ENCODE data around the gene KIRREL1.

KIRREL1 gene

DNA sequence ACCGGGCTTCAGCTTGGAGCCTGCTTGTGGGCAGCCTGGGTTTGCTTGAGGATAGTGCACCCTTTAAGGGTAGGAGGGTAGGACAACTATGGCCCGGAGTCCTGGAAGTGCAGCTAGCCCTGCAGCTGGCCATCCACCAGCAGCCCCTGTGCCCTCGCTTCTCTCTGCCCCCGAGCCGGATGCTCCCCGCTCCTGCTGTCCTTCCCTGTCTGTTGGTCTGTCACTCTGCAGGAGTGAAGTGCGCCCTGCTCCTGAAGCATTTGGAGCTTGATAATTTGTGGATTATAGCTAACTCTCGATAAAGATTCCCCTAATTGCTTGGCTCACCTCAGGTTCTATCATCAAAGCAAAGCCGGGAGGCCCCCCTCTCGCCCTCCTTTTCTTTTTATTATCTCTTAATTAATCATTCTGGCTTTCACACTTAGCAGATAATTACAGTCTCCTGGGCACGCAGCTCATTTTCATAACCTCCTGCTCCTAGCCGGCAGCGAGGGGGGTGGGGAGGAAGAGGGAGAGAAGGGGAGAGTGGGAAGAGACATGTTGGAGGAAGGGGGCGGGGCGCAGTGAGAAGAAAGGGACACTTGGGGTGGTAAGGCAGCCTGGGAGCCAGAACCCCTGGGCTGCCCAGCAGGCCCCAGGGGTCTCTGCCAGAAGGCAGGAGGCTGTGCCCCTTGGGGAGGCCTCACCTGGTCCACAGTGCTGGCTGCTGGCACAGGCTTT is 14.4 kb downstream of the KIRREL1 start:
- no peak for DNase-seq (ENCODE audit: low read depth in 2 of 2)

DNA sequence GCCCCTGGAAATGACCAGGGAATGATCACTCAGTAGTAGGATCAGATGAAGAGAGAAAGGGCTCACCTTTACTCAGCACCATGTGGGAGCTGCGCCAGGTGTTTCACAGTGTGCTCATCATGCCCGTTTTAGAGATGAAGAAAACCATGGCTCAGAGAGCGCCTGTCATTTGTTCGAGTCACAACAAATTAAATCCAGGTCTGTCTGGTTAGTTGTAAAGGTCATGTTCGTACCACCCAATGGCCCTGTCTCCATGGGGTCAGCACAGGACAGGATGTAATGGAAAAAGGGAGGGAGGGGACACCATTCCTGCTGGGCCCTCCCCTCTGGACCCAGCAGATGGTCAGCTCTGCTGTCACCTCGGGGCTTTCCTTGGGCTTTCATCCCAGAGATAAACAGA is 15.2 kb downstream of the KIRREL1 start:
- DNase-seq (ENCODE audit: low read depth in 2 of 2) = no peak

DNA sequence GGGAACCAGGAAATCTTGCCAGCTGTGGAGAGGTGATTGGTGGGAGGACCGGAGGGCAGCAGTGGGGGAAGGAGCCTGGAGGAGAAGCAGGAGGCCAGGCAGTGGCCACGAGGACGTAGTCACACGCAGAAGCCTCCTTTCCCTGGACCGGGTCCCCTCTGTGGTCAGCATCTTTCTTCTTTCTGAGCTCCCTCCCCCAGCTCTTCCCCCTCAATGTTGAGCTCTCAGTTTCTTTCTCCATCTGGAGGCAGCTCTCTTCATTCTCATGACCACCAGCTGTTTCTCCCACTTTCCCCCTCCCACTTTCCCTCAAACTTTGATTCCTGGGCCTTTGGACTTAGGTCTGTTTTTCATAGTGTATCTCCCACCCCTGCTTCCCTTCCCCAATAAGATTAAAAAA is 18.3 kb downstream of the KIRREL1 start:
- DNase-seq (ENCODE audit: low read depth in 2 of 2) = no peak

DNA sequence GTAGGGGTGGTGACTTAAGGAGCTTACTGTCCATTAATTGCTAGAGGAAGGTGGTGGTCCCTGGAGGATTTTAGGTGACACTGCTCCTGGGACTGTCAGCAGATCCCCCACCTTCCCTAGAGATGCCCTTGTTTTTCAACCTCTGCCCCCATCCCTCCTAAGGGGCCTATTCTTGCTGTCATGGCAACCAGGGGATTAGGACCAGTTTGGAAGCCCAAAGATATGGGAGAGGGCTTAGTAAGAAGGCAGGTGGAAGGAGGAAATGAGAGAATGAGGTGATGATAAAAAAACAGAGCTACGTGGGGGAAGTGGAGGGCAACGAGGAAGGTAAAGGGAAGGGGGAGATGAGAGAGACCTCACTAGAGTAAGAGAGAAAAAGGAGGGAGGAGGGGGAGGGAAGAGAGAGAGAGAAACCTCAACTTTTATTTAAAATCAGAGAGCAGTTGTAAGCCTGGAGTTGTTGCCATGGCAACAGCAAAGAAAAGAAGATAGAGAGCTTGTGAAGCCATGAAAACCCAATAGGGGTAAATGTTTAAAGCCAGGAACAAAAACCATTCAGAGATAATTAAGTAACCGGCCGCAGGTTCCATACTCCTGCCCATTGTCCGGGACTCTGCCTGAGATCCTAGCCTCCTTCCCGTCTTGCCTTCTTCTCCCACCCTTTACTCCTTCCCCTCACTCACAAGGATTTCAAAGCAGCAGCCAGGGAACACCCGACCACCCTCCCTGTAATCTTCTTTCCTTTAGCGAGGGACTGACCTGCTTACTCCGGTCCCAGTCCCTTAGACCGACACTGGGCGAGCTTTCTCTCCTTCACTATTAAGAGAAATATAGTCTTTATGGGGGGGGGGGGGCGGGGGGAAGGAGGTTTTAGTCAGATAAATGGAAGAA is 20.6 kb downstream of the KIRREL1 start:
- DNase-seq (ENCODE audit: low read depth in 2 of 2) = no peak

DNA sequence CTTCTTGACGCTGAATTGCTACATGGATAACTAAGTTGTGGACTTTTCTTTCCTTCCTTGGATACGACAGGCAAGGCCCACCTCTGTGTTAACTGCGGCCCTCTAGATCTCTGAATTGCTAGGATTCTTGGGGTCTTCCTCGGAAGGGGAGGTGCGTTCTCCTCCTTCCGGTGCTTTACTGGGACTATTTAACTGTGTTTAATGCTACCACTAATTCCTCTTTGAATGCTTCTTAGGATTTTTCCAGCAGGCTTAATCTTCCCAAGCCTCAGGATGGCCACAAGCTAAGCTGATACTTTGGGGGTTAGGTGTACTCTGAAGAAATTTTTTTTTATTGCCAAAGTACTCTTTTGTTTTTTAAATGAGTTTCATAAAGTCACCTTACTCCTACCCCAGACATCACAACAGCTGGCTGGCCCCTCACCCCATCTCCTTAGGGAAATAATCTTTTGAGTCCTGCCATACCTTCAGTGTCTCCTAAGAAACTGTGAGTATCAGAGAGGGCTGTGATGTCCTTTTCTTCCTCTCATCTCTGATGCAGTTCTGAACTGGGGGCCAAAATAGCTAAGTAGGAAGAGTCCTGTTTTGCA is 21.4 kb downstream of the KIRREL1 start:
- no peak for DNase-seq (ENCODE audit: low read depth in 2 of 2)

DNA sequence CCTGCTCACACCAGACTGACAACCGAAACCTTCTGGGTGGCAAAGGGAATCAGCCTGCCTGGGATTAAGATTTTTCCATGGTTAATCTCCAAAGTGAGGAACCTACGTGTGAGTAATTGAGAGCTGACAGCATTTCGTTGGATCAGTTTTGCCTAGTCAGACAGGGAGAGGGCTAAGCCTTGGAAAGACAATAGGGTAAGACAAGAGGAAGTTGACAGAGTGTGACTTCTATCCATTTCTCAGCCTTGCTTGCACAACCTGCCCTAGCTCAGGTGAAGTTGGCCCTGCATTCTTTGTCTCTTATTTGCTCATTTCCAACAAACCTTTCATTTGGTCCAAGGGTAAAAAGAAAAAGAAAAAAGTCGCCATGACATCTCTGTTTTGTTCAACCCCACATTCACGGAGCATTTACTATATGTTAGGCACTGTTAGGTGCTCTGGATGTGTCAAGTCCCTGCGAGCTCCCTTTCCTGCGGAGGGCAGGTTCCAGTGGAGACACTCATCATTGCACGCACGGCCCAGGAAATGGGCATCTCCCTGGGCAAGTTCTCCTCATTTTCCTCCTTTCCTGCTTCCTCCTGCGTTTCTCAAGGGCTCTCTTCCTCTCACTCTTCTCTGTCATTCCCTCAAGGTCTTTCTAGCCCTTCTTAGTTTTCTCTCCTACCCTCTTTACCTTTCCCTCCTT is 23.3 kb downstream of the KIRREL1 start:
- DNase-seq (ENCODE audit: low read depth in 2 of 2) = no peak

DNA sequence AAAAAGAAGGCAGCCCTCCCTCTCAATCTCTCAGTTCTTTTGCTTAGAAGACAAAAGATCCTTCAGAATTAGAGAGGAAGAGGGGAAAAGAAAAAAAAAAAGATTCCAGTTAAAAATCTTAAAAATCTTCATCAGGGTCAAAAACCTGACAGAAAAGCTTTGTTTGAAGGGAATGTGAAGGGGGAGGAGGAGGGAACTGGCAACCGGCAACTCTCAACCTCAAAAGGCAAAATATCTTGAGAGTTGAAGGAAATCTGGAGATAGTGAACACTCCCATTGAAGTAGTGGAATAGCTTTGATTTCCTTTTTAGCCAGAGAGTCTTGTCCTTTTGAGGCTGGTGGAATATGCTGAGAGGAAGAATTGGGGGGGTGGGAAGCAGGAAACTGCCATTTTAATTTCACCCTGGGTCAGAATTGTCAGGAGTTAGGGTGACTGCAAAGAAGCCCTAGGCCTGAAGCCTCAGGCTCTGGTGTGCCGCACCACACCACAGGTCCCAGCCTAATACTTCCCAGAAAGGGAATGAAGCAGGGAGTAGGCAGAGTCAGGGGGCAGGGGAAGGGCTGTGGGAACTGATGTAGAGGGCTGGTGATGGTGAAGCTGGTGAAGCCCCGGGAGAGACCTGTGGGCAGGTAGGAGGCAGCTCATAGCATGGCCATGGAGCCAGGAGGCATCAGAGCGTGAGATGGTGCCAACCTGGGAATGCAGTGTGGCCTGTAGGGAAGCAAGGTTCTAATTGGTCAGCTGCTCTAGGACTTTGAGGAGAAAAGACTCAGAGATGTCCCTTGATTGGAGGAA is 24.6 kb downstream of the KIRREL1 start:
- no peak for DNase-seq (ENCODE audit: low read depth in 2 of 2)

DNA sequence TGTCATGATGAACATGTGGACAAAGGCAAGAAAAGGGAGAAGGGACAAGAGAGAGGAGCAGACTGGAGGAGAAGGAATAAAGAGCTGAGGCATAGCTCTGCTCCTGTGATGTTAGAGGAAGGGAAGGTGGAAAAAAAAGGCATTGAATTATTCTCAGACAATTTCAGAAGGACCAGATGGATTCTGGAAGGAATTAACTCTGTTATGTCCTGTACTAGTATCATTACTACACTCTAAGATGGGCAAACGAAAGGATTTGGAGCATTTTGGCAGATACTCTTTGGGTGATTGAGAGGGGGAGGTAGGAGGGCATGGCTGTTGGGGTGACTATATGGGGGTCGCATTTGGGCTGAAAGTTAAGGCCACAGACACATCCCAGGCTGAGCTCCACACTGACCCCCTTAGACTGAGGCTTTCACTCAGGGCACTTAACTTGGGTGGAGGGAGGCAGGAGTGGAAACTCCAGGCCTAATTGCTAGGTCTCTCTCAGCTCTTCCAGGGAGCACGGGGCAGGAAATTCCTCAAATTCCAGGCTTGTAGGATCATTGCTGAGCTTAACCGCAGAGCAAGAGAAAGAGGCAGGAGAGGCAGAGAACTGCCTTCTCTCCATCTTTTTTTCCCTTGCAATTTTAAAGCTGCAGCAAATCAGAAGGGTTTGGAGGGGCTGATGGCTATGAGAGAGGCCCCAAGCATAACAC is 25.9 kb downstream of the KIRREL1 start:
- DNase-seq (ENCODE audit: low read depth in 2 of 2) = no peak

DNA sequence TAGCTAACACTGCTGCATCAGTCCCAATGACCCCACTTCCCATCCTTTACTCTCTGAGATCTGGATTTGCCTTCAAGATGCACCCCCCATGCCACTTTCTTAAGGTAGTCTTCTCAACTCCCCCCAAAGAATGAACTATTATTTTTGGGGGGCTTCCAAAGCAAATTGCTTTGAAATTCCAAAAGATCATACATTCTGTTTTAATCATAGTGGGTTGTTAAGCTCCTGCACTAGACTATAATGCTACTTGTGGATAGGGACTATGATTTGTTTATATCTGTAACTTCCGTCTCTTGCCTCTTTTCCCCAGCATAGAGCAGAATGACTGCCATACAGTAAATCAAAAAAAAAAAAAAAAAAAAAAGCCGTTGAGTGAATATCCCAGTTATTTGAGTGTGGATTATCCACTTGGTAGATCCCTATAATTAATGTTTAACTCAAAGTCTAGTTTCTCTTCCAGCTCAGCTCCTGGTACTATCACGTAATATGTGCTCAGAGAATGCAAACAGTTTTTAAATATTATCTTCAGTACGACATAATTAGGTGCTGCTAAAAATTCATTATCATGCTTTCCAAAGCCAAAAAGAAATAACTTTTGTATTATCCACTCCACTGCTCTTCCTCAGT is 26.9 kb downstream of the KIRREL1 start:
- DNase-seq (ENCODE audit: low read depth in 2 of 2) = no peak

DNA sequence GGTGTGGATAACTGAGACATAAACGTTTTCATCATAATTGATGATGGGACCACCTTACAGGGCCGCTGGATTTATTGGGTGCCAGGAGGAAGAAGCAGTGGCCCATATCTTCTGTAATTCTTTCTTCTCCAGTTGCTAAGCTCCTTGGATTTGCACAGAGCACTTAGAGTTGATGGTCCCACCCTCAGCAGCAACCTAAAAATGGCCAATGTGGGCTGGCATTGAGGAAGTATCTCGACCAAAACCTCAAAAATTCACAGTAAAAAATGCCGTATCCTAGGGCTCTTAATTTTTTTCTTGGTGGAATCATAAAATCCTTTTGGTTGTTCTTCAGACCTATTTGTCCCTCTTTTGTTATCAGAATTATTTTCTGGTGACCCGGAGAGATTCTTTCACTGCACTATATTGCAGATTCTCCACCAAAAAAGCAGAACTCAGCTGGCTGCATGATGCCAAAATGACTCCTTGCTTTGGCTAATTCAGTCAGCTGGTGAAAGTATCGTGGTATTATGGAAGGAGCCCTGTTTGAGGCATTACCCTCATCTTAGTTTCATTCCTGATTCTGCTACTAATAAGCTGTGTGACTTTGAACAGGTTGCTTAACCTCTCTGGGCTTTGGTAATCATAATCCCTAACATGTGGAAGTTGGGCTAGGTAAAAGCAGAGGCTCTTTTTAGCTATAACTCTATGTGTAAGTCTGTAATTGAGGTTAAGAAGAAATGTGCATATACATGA is 27.6 kb downstream of the KIRREL1 start:
- DNase-seq (ENCODE audit: low read depth in 2 of 2) = no peak

DNA sequence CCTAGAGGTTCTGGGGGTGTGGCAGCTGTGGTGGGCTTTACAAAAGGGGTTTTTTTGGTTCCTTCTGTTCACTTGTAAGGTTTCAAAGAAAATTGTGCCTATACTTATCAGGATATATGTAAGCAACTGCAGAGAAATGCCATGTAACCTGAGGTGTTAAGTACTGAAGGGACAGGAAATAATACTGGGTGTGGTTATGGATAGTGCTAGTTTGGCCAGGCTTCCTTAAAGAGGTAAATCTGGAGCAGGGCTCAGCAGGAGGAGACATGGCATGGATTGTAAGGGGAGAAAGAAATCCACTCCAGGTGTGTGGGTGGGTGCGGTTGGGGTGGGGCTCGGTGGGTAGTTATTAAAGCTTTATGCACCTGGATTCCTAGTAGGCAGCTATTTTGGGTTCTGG is 28.3 kb downstream of the KIRREL1 start:
- DNase-seq (ENCODE audit: low read depth in 2 of 2) = no peak

DNA sequence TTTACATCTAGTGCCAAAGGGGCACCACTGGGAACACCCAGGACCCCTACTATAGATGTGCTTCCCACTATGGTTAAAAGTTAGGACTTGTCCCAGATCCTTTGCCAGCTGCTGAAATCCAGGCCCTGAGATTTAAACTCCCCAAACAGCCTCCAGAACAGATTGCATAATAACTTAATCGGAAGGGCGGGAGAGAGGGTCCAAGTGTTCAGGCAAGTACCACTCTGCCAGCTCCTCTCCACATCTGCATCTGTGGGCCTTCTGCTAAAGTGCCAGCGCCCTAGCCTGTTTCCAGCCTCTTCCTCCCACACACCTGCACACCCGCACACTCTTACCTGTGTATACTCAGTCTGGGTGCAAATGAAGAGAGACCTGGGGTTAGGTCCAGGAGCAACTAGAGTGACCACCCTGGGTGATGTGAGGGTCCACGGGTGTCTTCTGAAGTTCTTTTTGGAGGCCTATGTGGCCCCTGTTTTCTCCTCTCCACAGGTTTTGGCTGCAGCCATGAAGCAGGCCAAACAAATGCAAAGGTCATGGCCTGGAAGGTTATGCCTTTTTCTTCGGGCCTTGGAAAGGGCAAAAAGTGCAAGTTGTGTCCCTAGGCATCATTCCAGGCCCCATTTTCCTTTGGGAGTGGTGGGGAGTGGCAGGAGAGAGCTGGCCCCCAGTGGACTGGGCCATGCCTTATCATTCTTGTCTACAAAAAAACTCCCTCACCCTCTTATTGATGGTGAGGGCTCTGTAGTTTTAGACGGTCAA is 29.3 kb downstream of the KIRREL1 start:
- no peak for DNase-seq (ENCODE audit: low read depth in 2 of 2)

DNA sequence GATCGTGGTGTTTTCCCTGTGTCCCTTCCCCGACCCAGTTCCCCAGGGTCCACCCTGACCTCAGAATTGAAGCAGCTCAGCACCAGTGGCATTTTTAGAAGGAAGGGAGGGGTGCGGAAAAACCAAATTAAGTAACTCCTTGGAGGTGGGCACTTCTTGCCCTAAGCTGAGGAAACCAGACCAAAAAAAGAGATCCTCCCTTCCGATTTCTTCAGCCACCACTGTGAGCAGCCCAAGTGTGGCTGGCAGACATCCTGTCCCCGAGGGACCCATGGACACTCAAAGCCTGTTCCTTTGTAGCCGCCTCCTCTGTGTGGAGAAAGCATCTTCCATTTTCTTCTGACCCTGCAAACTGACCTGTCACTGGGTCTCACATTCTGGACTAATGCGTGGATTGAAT is 31.3 kb downstream of the KIRREL1 start:
- no peak for DNase-seq (ENCODE audit: low read depth in 2 of 2)

DNA sequence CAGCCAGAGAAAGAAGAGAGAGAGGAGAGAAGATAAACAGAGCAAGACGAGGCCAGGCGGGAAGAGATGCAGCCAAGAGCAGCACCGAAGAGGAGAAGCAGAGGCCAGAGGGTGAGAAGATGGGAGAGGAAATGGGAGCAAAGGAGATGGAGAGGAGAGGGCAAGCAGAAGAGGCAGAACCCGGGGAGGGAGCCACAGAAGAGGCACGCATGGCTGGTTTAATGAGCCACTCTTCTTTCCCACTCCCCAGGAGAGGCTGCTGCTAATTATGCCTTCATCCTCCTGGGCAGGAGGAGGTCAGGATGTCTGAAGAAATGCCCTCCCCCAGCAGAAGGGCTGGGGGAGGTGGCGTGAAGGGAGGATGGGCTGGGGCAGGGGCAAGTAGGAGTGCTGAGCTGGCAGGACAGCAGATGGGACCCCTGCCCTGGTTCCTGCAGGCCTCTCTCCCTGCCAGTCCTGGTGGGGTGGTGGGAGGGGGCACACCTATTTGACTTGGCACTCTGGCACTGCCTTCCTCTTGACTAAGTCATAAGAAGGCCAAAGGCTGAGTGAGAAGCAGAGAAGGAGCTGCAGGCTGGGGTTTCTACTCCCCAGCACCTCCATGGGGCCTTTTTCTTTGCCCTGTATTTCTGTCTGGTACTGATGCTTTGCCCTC is 32.3 kb downstream of the KIRREL1 start:
- no peak for DNase-seq (ENCODE audit: low read depth in 2 of 2)

DNA sequence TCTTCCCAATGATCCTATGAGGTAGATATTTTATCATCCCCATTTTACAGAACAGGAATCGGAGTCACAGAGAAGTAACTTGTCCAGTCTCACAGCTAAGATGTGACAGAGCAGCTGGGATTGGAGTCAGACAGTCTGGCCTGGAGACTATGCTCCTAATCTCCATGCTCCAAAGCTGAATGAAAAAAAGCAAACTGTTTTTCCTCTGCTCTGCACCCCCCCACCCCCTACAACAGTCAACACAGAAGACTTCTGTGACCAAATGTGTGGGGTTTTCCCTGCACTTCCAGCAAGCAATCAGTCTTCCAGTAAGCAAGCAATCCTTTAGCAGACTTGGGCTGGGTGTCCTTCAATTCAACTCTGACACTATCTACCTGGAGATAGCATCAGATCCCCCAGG is 33.2 kb downstream of the KIRREL1 start:
- no peak for DNase-seq (ENCODE audit: low read depth in 2 of 2)

DNA sequence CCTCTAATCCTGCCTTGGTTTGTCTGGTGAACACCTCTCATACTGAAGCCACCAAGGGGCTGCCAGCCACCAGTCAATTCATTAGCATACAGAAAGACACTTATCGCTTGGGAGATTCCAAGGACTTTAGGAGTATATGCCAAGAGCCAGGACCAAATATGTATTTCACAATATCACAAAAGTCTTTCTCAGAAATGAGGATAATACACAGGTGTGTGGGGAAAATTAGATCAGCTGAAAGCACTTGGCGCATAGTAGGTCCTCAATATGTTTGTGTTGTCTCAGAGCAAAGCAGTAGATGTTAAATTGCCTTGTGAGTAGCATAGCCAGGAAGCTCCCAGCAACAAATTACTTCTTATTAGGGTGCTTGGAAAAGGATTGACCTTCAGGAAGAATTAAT is 34.1 kb downstream of the KIRREL1 start:
- DNase-seq (ENCODE audit: low read depth in 2 of 2) = no peak

DNA sequence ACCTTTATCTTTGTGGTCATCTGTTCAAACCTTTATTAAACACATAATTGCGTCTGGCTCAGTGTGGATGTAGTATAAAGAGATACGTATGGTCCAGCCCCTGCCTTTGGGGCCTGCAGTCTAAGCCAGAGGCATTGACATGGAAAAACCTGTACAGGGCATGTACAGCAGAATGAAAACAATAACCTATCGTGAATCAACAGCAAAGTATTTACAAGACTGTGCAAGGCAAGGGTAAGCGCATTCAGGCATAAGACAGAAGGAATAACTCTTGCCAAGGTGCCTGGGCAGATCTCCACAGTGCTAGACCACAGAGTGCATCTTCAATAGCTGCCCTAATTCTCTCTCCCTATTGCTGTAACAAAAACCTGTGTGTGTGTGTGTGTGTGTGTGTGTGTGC is 35.5 kb downstream of the KIRREL1 start:
- no peak for DNase-seq (ENCODE audit: low read depth in 2 of 2)

DNA sequence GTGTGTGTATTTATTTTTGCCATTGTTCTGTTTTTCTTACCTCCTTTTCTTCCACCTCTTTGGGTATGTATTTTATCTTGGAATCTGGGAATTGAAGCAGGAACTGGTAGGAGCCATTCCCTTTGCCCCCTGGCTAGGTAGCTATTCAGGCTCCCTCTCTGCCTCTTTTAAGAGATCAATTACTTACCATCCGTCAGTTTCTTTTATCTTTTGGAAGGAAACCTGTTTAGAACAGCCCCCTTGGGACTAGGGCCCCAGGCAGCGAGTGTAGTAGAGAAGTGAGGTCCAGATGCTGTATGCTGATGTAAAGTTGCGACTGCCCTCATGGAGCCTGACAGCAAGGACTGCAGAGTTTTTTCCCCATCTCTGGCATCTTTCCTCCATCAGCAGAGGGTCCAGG is 41.6 kb downstream of the KIRREL1 start:
- no peak for DNase-seq (ENCODE audit: low read depth in 2 of 2)

Data from stimulated activated CD4-positive, alpha-beta T cell treated with anti-CD3 and anti-CD28 coated beads, Interleukin-12 subunit alpha, Interleukin-12 subunit beta, amount 100 ng/mL, for 24 hours (primary cell).